ENCODE measurements around the gene UQCR11. TPM values are rescaled to one million over a fixed set of nuclear protein-coding genes. Genes with fewer than 3 reads are reported as not detected.

The UQCR11 gene
- total RNA-seq, 2 donors from 2014 or later = 12.2 to 52.4 TPM

DNA sequence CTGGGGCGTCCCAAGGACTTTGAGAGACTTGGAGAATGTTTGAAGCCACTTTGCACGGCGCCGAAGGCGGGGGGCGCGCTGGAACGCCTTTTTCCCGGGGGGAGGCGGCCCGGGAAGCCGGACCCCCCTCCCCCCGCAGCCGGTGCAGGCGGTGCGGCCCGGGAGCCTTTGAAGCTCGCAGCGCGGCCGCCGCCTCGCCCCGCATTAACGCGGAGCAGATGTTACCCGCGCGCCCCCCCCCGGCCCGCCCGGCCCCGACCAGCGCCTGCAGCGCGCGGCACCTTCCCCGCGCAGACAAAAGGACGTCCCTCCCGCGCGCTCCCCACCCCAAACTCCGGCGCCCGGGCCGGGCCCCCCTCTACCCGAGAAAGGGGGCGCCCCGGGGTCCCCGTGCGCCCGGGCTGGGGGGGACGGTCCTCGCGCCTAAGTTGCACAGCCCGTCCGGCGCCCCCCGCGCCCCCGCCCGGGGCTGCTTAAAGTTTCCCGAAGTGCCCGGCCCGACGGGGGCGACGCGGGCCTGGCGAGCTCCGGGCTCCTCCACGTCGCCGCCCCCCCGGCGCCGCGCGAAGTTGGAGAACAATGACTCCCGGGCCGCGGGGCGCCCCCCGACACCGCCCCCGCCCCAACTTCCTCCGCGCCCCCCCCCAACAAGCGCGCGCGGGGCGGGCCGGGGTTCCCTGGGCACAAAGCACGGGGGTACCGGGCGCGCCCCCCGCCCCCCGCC lies 46.5 kb upstream of the UQCR11 start:
- Histone ChIP-seq H3K27ac (peak overlapping the region in 3 of 4 donors; percentile 17 to 57 (median 18)), H3K9me3 (no peaks in the 10 kb centered on the region), H3K36me3 (replicated peaks in 1 of 2; ENCODE audit: insufficient read depth in 1 of 2, low read depth in 2 of 2) (no peaks in the 10 kb centered on the region), H3K27me3 (no peaks in the 10 kb centered on the region), H3K4me3 (peak overlapping the region; percentile 63 to 65), H3K4me1 (peaks cover 11% of the 10 kb centered on the region)
- DNase-seq = peak; percentile 51 to 59 (median 55)
- no peak for TF ChIP-seq POLR2A (IDR thresholded peaks at IDR 0.05)
- TF ChIP-seq, protein P1, sequence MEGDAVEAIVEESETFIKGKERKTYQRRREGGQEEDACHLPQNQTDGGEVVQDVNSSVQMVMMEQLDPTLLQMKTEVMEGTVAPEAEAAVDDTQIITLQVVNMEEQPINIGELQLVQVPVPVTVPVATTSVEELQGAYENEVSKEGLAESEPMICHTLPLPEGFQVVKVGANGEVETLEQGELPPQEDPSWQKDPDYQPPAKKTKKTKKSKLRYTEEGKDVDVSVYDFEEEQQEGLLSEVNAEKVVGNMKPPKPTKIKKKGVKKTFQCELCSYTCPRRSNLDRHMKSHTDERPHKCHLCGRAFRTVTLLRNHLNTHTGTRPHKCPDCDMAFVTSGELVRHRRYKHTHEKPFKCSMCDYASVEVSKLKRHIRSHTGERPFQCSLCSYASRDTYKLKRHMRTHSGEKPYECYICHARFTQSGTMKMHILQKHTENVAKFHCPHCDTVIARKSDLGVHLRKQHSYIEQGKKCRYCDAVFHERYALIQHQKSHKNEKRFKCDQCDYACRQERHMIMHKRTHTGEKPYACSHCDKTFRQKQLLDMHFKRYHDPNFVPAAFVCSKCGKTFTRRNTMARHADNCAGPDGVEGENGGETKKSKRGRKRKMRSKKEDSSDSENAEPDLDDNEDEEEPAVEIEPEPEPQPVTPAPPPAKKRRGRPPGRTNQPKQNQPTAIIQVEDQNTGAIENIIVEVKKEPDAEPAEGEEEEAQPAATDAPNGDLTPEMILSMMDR (IDR thresholded peaks at IDR 0.05) = no peak
- WGBS, 2 donors = 1% methylated on average over 36 of the region's 101 CpGs; no CpG with 5 or more reads in 1 of the 2 donors
- intact Hi-C loops (cut with DNase I) = no loop called here
- ATAC-seq = peak; percentile 7

DNA sequence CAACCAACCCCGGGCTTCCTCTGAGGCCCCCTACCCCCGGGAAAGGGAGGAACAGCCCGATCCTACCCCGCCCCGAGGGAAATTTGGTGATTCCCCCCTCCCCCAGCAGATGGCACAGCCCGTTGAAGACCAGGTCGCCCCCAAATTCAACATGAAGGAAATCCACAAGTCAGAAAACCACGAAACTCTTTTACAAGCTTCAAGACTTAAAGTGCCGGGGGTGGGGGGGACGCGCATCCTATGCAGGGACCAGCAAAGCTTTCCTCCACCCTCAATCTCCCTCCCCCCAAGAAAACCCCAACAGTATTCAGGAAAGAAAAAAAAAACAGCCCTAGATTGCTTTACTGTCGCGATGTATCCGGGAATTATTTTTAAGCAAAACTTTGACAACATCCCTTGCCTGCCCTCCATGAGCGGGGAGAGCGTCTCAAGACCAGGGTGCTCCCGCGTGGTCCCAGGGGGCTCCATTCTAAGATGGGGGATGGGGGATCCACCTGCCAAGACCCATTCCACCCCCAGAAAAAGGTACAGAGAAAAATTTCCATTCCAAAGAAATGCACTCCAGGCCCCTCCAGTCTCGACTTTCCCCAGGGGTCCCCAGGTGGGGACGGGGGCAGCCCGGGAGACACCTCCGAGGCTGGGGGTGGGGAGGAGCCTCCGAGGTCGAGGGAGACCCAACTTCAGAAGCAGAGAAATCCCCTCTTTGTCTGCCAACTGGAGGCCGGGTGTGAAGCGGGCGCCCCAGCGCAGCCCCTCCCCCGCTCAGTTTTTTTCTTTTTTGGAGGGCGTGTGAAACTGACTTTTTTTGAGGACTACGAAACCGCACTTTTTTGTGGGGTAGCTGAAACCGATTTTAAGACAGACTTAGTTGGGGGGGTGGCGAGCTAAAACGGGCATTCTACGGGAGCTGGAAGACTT lies 45.6 kb upstream of the UQCR11 start:
- WGBS, 2 donors = 18 to 29% methylated on average over 33 to 36 of the region's 36 CpGs
- H3K4me1 ChIP-seq = peaks cover 11% of the 10 kb centered on the region
- peak overlapping the region in 3 of 4 donors; percentile 17 to 57 (median 18) for H3K27ac ChIP-seq
- H3K9me3 ChIP-seq = no peaks in the 10 kb centered on the region
- DNase-seq (no peak), ATAC-seq (no peak)
- TF ChIP-seq POLR2A (IDR thresholded peaks at IDR 0.05) = no peak
- TF ChIP-seq, protein P1 (IDR thresholded peaks at IDR 0.05) = no peak
- no peaks in the 10 kb centered on the region for H3K27me3 ChIP-seq
- H3K36me3 ChIP-seq (replicated peaks in 1 of 2; ENCODE audit: insufficient read depth in 1 of 2, low read depth in 2 of 2) = no peaks in the 10 kb centered on the region
- intact Hi-C loops (cut with DNase I) = no loop called here
- peak overlapping the region; percentile 63 to 65 for H3K4me3 ChIP-seq

DNA sequence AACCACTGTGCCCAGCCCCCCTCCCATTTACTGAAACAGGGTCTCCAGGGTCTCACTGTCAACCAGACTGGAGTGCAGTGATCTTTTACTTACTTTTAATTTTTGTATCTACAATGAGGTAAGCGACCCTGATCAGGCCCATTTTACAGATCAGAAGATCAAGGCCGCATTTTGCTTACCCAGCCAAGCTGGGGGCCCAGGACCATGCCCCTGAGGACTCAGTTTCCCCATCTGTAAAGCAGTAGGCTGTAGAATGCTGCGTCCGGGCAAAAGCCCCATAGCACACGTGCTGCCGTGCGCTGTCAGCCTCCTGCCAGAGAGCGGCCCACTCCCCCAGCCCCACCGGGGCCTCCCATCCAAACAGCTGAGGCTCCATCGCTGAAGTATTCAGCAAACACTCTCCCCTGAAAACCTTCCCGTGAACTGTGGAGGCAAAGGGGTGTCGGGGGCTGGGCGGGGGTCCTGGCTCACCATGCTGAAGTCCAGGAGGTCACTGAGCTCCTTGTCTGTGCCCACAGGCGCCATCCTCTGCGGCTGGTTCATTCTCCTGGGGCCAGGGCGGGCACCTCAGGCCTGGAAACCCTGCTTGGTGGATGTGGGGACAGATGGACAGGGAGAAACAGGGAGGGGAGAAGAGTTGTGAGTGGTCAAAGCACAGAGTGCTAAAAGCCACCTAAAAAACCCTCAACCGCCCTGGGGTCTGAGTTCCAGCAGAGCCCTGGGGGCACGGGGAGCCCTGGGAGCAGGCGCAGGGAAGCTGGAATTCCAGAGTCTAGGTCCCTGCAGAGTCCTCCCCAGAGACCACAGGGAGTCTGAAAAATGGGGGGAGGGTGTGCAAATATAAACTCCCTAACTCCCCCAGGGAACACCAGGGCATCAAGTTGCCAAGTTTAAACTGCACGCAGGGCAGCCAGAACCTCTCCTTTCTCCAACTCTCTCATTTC lies 44.7 kb upstream of the UQCR11 start:
- Histone ChIP-seq H3K4me3 (no peak overlapping the region), H3K4me1 (peaks cover 11% of the 10 kb centered on the region), H3K27ac (no peak overlapping the region), H3K36me3 (replicated peaks in 1 of 2; ENCODE audit: insufficient read depth in 1 of 2, low read depth in 2 of 2) (no peaks in the 10 kb centered on the region), H3K9me3 (no peaks in the 10 kb centered on the region), H3K27me3 (no peaks in the 10 kb centered on the region)
- TF ChIP-seq, protein P1 (IDR thresholded peaks at IDR 0.05) = no peak
- TF ChIP-seq POLR2A (IDR thresholded peaks at IDR 0.05) = no peak
- 88 to 90% methylated on average over 10 to 20 of the region's 20 CpGs for WGBS, 2 donors
- intact Hi-C loops (cut with DNase I) = no loop called here
- ATAC-seq = no peak
- DNase-seq = no peak

DNA sequence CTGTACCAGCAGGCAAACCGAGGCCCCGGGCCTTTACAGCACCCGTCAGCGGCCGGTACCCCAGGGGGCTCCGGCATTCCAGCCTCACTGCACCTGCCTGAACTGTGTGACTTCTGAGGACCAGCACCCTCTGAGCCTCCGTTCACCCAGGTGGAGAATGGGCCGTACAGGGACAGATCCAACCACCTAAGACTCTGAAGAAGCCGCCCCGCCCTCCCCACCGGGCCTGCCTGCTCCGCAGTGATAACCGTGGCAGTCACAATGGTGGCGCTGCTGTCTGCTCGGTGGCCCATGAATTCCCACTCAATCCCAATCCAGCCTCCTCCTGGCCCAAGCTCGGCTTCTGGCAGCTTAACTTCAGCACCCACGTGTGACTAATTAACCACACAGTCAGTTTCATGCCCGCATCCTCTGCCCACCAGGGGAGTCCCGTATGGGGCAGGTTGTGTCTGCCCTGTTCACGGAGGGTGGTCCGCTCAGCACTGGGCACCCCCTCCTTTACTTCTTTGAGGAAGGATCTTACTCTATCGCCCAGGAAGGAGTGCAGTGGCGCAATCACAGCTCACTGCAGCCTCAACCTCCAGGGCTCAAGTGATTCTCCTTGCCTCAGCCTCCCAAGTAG lies 43.8 kb upstream of the UQCR11 start:
- H3K4me1 ChIP-seq = peaks cover 11% of the 10 kb centered on the region
- 88 to 89% methylated on average over 17 to 18 of the region's 23 CpGs for WGBS, 2 donors
- H3K9me3 ChIP-seq = no peaks in the 10 kb centered on the region
- intact Hi-C loops (cut with DNase I) = no loop called here
- no peaks in the 10 kb centered on the region for H3K27me3 ChIP-seq
- DNase-seq = no peak
- H3K27ac ChIP-seq = no peak overlapping the region
- TF ChIP-seq, protein P1 (IDR thresholded peaks at IDR 0.05) = no peak
- TF ChIP-seq POLR2A (IDR thresholded peaks at IDR 0.05) = no peak
- no peak overlapping the region for H3K4me3 ChIP-seq
- ATAC-seq = no peak
- no peaks in the 10 kb centered on the region for H3K36me3 ChIP-seq (replicated peaks in 1 of 2; ENCODE audit: insufficient read depth in 1 of 2, low read depth in 2 of 2)

Measured in body of pancreas (tissue), 4 donors.